Transverse colon (tissue), 4 donors: ENCODE results near the gene PRKG1. TPM values are rescaled to one million over a fixed set of nuclear protein-coding genes. Genes with fewer than 3 reads are reported as not detected.
A peak's percentile ranks its signal among the peaks of the same experiment; 100 is the strongest.

Source experiments
- DNase-seq: peaks from one replicate; pipeline ENCODE4 v3.0.0-alpha.2; 2019
- H3K27ac ChIP-seq, 4 donors: fragments of 200-600 bp; sonication (generic); 2 replicates each; pipeline ENCODE4 v1.5.1; 2016 to 2018; ENCODE audit warnings: inconsistent platforms in 4 of 4
- H3K27me3 ChIP-seq: fragments of 200-600 bp; sonication (generic); 2 replicates; pipeline ENCODE4 v1.5.1; 2017; ENCODE audit warnings: inconsistent platforms
- H3K36me3 ChIP-seq, 4 donors: fragments of 200-600 bp; sonication (generic); 2 replicates each; pipeline ENCODE4 v1.5.1; 2017 to 2019; ENCODE audit warnings: inconsistent platforms in 4 of 4
- H3K4me1 ChIP-seq, 4 donors: fragments of 200-600 bp; sonication (generic); 2 replicates each; pipeline ENCODE4 v1.5.1; 2017 to 2020; ENCODE audit warnings: inconsistent platforms in 4 of 4
- H3K4me3 ChIP-seq, 4 donors: fragments of 200-600 bp; sonication (generic); 1 replicate in 1 of 4; 2 replicates in 3 of 4; pipeline versions ENCODE4 v1.5.1 to v1.6.1; 2017 to 2019; ENCODE audit warnings: inconsistent platforms in 4 of 4
- H3K9me3 ChIP-seq, 2 donors: fragments of 200-600 bp; sonication (generic); 2 replicates each; pipeline ENCODE4 v1.5.1; 2017 to 2019; ENCODE audit warnings: inconsistent platforms in 2 of 2
- EP300 ChIP-seq: sonication (generic); formaldehyde crosslinking; IDR thresholded peaks from one replicate; pipeline ENCODE4 v1.6.1; 2017; ENCODE audit warnings: antibody characterized with exemption, low read depth
- POLR2A ChIP-seq: fragments of 450-650 bp; IDR thresholded peaks from one replicate; pipeline ENCODE4 v1.6.1; 2016; ENCODE audit warnings: antibody characterized with exemption, mild to moderate bottlenecking, moderate library complexity
- POLR2AphosphoS5 ChIP-seq, 3 donors: sonication (generic); formaldehyde crosslinking; IDR thresholded peaks; one replicate each; pipeline ENCODE4 v1.6.1; 2016; ENCODE audit warnings: antibody characterized with exemption in 3 of 3
- WGBS, 2 donors: methylation state at CpG; one replicate each; pipeline ENCODE4 v1.1.5; 2018; ENCODE audit warnings: low coverage in 1 of 2; 5-methylcytosine and 5-hydroxymethylcytosine counted together
- in situ Hi-C, 4 donors: fragments of 200-750 bp; cut with MboI; loops; one replicate each; pipeline versions ENCODE4 v1.15.0 to v1.15.1; 2017; ENCODE audit warnings: low sequenced_read_pairs in 3 of 4, low pct_ligation_motif_present in 1 of 4, low pct_unique_long_range_greater_than_20kb in 1 of 4
- intact Hi-C: fragments of 100-400 bp; cut with DNase I; formaldehyde crosslinking; loops from one replicate; pipeline ENCODE4 v1.15.1; 2023; ENCODE audit warnings: low total_unique reads
- total RNA-seq, 4 donors: library from RNA; depleted of rRNA; stranded (reverse); fragments of >200 nt; gene quantifications; one replicate each; pipeline ENCODE4 v1.1.0, GENCODE V29; 2016
- TF ChIP-seq, protein P1 (sequence below), 5 experiments: fragments of 200-600 bp in 3 of 5; fragments of 450-650 bp in 2 of 5; sonication (generic) in 3 of 5; IDR thresholded peaks; 1 replicate in 2 of 5; 2 replicates in 3 of 5; pipeline ENCODE4 v1.5.1; 2016 to 2017; ENCODE audit warnings: antibody characterized with exemption in 5 of 5, inconsistent platforms in 3 of 5, mild to moderate bottlenecking in 2 of 5, moderate library complexity in 1 of 5

PRKG1 gene
- total RNA-seq, 4 donors from 2014 or later, result 17.6 to 30.6 (median 26.9) TPM

DNA sequence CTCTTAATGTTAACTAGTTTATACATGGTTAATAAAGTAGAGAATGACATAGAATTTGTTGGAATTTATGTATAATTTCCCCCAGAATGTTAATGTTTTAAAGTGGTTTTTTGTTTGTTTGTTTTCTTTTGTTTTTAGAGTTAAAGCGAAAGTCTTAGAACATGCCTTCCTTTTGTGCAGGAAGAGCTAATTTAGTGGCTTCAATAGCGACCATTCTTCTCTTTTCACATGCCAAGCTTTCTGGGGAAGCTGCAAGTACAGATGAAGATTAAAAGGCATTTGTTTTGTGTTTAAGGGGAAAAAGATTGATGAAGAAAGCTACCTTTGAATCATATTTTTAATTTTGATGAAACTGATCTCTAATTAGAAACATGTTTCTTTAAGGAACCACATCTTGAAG is 881.4 kb downstream of the PRKG1 start:
- in situ Hi-C loops, result loop anchor here (25.0 kb wide), 3 partner anchors 518 to 943 kb away; partner anchors contain the start of gene PRKG1 (in 3 of the 4)

DNA sequence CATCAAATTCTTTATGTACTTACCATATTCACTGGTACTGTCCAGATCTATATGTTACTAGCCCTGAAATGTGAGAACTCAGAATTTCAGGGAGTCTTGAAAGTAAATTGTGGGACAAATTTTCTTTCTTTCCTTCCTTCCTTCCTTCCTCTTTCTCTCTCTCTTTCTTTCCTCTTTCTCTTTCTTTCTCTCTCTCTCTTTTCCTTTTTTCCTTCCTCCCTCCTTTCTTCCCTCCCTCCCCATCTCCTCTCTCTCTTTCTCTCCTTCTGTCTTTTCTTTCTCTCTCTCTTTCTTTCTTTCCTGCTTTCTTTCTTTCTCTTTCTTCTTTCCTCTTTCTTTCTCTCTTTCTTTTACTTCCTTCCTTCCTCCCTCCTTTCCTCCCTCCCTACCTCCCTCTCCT is 882.5 kb downstream of the PRKG1 start:
- no peak for TF ChIP-seq POLR2AphosphoS5 (IDR thresholded peaks at IDR 0.05)
- no peak for TF ChIP-seq POLR2A
- TF ChIP-seq, protein P1, sequence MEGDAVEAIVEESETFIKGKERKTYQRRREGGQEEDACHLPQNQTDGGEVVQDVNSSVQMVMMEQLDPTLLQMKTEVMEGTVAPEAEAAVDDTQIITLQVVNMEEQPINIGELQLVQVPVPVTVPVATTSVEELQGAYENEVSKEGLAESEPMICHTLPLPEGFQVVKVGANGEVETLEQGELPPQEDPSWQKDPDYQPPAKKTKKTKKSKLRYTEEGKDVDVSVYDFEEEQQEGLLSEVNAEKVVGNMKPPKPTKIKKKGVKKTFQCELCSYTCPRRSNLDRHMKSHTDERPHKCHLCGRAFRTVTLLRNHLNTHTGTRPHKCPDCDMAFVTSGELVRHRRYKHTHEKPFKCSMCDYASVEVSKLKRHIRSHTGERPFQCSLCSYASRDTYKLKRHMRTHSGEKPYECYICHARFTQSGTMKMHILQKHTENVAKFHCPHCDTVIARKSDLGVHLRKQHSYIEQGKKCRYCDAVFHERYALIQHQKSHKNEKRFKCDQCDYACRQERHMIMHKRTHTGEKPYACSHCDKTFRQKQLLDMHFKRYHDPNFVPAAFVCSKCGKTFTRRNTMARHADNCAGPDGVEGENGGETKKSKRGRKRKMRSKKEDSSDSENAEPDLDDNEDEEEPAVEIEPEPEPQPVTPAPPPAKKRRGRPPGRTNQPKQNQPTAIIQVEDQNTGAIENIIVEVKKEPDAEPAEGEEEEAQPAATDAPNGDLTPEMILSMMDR (IDR thresholded peaks at IDR 0.05), result no peak
- no peak for TF ChIP-seq EP300
- Histone ChIP-seq H3K4me3 (no peak overlapping the region), H3K4me1 (peaks cover 0 to 23% (median 3%) of the 10 kb centered on the region in 4 donors), H3K9me3 (no peaks in the 10 kb centered on the region), H3K36me3 (no peaks in the 10 kb centered on the region), H3K27me3 (no peaks in the 10 kb centered on the region), H3K27ac (no peak overlapping the region)
- intact Hi-C loops (no loop called here), in situ Hi-C loops (loop anchor here (25.0 kb wide), 3 partner anchors 520 to 945 kb away; partner anchors contain the start of gene PRKG1 (in 3 of the 4))
- DNase-seq, result no peak

More for the DNA sequence above, 881.4 kb downstream of the PRKG1 start:
- WGBS, 2 donors, result 71 to 72% methylated on average over 2 of the region's 2 CpGs
- Histone ChIP-seq H3K36me3 (no peaks in the 10 kb centered on the region), H3K9me3 (no peaks in the 10 kb centered on the region), H3K4me1 (peaks cover 0 to 15% (median 3%) of the 10 kb centered on the region in 4 donors), H3K27me3 (no peaks in the 10 kb centered on the region), H3K4me3 (no peak overlapping the region), H3K27ac (no peak overlapping the region)
- DNase-seq, result no peak
- TF ChIP-seq, protein P1 (IDR thresholded peaks at IDR 0.05), result no peak
- TF ChIP-seq EP300 (no peak), POLR2A (no peak), POLR2AphosphoS5 (IDR thresholded peaks at IDR 0.05) (no peak)
- intact Hi-C loops, result no loop called here

GRCh38 chr10:51960494-51960895 is 886.2 kb downstream of the PRKG1 start:
- intact Hi-C loops, result no loop called here
- Histone ChIP-seq H3K9me3 (no peaks in the 10 kb centered on the region), H3K4me1 (peaks cover 0 to 14% (median 0%) of the 10 kb centered on the region in 4 donors), H3K36me3 (no peaks in the 10 kb centered on the region), H3K4me3 (no peak overlapping the region), H3K27ac (no peak overlapping the region), H3K27me3 (no peaks in the 10 kb centered on the region)
- in situ Hi-C loops, result loop anchor here (25.0 kb wide), 3 partner anchors 523 to 948 kb away; partner anchors contain the start of gene PRKG1 (in 3 of the 4)
- 14 to 17% methylated on average over 6 to 8 of the region's 8 CpGs for WGBS, 2 donors
- TF ChIP-seq, protein P1 (IDR thresholded peaks at IDR 0.05), result peak; percentile 47 to 60 (median 57)
- no peak for TF ChIP-seq POLR2A
- DNase-seq, result no peak

DNA sequence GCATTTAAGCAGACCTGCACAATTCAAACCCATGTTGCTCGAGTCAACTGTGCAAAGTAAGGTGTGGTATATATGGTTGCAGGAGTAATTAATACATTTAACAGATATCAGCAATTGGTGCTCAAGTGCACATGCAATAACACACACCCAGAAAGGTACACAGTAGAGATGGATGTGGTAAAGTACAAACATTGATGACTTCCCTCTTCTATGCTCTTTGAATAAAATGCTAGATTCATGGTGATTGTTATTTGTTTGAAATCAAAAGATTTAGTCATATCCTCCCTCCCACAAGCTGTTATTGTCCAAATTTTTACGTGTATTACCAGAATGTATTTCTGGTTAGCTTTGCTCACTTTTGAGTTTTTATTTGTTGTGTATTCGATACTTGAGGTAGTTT is 887.1 kb downstream of the PRKG1 start:
- DNase-seq, result no peak
- intact Hi-C loops, result no loop called here
- 59 to 81% methylated on average over 2 to 3 of the region's 3 CpGs for WGBS, 2 donors
- no peaks in the 10 kb centered on the region for H3K27me3 ChIP-seq
- in situ Hi-C loops, result loop anchor here (25.0 kb wide), 3 partner anchors 524 to 949 kb away; partner anchors contain the start of gene PRKG1 (in 3 of the 4)
- H3K4me3 ChIP-seq, result no peak overlapping the region
- H3K27ac ChIP-seq, result no peak overlapping the region
- peaks cover 0 to 14% (median 0%) of the 10 kb centered on the region in 4 donors for H3K4me1 ChIP-seq
- H3K36me3 ChIP-seq, result no peaks in the 10 kb centered on the region
- TF ChIP-seq, protein P1 (IDR thresholded peaks at IDR 0.05), result no peak
- TF ChIP-seq EP300 (no peak), POLR2AphosphoS5 (IDR thresholded peaks at IDR 0.05) (no peak), POLR2A (no peak)
- H3K9me3 ChIP-seq, result no peaks in the 10 kb centered on the region
